Gastrocnemius medialis (tissue), 4 donors: Measurements from ENCODE around the gene DHRS3.

ENCODE experiments used
- CTCF ChIP-seq, 5 experiments: fragments of 450-650 bp in 3 of 5; fragments of 200-600 bp in 2 of 5; sonication (generic) in 2 of 5; IDR thresholded peaks in 4 of 5; conservative IDR thresholded peaks in 1 of 5; 1 replicate in 4 of 5; 2 replicates in 1 of 5; pipeline ENCODE4 v1.5.1; 2016 to 2019; ENCODE audit warnings: antibody characterized with exemption in 5 of 5, mild to moderate bottlenecking in 3 of 5, moderate library complexity in 3 of 5
- POLR2A ChIP-seq, 2 donors: fragments of 450-650 bp; IDR thresholded peaks; one replicate each; pipeline ENCODE4 v1.6.1; 2017; ENCODE audit warnings: antibody characterized with exemption in 2 of 2, mild to moderate bottlenecking in 2 of 2, moderate library complexity in 2 of 2

GRCh38 chr1:12555411-12556367 lies 62.3 kb downstream of the DHRS3 start:
- TF ChIP-seq CTCF (IDR thresholded peaks at IDR 0.05 in 4 of 5, conservative IDR thresholded peaks at IDR 0.05 in 1 of 5) (no peak), POLR2A (IDR thresholded peaks at IDR 0.05) (no peak)
